NCI-H460 (cell line): ENCODE data around the gene STPG2. TPM values are rescaled to one million over a fixed set of nuclear protein-coding genes. Genes with fewer than 3 reads are reported as not detected.

ENCODE experiments used
- DNase-seq: peaks from one replicate; pipeline ENCODE4 v3.0.0-alpha.2; 2016; ENCODE audit warnings: low read depth; ENCODE audit errors: extremely low read depth
- total RNA-seq: library from RNA; depleted of rRNA; stranded (reverse); fragments of >200 nt; shearing (Covaris generic); gene quantifications from 2 replicates; pipeline ENCODE4 v1.2.3, GENCODE V29; 2014; rRNA removed

Gene STPG2
- total RNA-seq, 1 experiment from 2014 or later = not detected

DNA sequence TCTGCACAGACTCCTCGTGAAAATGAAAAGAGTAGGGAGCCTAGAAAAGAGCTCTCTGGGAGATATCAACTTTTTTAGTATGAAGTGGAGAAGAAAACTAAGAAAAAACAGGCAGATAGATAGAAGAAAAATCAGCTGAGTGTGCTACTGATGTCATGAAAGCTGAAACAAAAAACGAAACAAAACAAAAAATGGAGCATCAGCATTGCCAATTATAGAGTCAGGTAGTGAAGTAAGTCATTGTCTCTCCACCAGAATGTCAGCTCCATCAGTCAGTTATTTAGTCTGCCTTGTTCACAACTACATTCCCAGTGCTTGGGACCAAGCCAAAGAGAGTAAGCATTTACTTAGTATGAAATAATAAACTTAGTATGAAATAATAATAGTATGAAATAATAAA, 595.1 kb downstream of the STPG2 start:
- no peak for DNase-seq

DNA sequence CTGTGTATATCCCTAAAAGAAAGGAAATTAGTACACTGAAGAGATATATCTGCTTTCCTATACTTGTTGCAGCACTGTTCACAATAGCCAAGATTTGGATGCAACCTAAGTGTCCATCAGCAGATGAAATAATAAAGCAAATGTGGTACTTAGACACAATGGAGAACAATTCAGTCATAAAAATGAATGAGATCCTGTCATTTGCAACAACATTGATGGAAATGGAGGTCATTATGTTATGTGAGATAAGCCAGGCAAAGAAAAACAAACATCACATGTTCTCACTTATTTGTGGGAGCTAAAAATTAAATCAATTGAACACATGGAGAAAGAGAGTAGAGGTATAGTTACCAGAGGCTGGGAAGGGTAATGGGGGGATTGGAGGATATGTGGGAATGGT, 611.9 kb downstream of the STPG2 start:
- no peak for DNase-seq

DNA sequence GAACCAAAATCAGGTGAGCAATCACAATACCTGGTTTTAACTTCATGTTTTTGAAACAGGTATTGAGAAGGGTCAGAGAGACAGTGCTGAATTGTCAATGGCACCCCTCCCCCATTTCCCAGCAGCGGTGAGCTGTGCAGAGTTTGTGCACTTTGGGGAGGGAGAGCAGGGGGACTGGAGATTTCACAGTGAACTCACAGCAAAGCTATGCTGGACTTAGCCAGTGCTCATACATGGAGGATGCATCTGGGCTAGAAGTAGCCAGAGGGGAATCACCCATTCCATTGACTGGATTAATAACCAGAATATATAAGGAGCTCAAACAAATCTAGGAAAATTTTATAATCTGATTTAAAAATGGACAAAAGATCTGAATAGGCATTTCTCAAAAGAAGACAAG, 612.6 kb downstream of the STPG2 start:
- no peak for DNase-seq

DNA sequence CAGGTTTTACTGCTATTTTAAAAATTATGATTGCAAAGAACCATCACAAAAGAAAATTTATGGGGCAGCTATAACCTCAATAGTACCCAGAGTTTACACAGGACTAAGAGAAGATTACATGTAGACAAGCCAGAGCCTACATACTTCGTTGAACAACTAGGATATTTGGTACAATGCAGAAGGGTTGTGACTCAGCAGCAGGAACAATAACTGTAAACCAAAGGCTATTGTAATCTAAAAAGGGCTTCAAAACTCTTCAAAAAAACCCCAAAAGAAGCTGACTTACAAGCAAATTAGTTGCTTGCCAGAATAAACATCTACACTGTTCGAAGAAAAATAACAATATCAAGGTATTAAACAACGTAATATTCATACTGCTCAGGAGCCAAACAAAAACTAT, 618.0 kb downstream of the STPG2 start:
- DNase-seq = no peak

DNA sequence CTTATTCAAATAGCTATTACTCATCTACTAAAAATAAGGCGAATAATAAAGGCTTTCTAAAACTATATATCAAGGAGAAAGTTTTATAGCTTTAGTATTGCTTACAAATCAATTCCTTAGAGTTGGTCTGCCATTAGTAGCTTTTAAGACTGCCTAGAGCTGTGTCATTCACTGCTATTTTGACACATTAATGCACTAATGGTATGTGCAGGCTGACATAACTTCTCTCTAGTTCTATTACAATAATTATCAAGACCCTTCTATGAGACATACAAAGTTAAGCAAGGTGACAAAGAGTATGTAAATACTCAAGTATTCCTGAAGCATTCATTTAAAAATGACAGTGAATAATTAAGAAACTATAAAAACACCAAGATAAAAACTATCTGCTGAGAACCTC, 625.3 kb downstream of the STPG2 start:
- no peak for DNase-seq

DNA sequence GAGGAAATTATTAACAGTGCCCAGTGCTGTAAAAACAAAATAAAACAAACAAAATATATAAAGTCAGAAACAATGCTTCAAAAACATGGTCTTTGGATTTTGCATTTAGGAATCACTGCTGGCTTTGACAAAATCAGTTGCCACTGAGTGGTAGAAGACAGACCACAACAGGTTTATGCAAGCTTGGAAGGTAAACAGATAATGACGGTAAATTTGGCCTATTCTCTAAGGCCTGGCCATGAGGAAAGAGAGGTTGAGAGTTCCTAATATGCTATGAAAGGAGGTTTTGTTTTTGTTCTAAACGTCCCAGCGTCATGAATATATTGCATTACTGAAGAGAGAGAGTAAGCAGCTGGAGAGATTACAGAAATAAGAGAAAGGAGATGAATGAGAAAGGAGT, 629.4 kb downstream of the STPG2 start:
- DNase-seq = no peak

Other genes starting within 250 kb of the STPG2 start
- 31.2 and 37.2 TPM in 2 replicates for gene RAP1GDS1, start 117.9 kb upstream of the STPG2 start, total RNA-seq